Measurements from ENCODE around the gene GABBR2.
A peak's percentile ranks its signal among the peaks of the same experiment; 100 is the strongest.

GABBR2 gene

DNA sequence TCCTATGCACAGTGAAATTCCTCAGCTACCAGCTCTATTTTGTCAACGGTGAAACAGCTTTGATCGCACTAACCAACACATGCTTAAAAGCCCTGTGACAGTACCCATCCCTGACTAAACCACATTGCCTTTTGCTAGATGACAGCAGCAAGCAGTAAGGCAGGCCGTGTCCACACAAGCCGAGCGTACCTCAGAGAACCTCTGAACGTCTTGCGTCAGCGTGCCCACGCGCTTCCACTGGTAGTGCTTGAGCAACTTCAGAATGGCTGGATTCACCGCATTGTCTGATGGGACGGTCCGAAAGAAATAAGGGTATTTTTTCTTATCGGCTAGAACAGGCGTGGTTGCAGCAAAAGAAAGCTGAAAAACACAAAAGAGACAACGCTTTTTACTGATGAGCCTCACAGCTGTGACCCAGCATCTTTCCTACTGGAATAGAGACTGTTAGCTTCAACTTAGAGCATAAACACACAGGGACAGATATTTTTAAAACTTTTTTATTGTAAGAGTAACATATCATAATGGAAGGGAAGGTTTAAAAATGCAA is 167.0 kb downstream of the GABBR2 start:
- no peak for DNase-seq (ENCODE audit: low spot score)

GRCh38 chr9:98540476-98540875 is 168.3 kb downstream of the GABBR2 start:
- DNase-seq (ENCODE audit: low spot score): no peak

DNA sequence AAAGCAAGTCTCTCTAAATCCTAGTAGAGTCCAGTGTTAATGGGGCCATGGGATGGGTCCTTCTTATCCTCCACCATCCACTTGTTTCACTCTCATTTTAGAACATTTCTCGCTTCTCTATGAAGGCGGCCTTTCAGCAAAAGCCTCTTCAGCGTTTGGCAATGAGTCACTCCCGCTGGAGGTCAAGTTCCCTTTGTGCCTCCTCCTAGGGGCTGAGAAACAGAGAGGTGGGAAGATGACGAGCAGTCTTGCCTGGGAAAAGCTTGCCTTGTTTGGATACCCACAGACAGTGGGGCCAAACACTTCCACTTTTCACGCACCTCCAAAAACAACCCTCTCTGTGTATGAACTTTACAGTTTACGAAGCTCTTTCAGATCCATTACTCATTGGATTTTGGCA is 168.8 kb downstream of the GABBR2 start:
- no peak for DNase-seq (ENCODE audit: low spot score)

DNA sequence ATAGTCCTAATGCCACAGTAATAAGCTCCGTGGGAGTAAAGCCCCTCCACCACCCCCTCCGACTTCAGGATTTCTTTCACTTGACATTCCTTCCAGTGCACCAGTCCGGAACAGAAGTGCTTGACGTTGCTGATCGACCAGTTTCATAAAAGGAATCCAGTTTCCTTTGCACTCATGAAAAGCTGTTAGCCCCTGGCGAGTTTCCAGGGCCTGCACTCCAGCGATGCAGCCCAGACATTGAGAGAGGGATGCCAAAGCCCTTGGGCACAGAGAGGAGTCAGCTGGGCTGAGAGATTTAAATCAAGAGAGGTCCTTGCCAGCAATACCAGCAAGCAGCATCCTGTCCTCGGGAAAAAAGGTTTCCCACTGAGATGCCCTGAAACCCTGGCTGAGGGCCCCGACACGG is 170.1 kb downstream of the GABBR2 start:
- no peak for DNase-seq (ENCODE audit: low spot score)

DNA sequence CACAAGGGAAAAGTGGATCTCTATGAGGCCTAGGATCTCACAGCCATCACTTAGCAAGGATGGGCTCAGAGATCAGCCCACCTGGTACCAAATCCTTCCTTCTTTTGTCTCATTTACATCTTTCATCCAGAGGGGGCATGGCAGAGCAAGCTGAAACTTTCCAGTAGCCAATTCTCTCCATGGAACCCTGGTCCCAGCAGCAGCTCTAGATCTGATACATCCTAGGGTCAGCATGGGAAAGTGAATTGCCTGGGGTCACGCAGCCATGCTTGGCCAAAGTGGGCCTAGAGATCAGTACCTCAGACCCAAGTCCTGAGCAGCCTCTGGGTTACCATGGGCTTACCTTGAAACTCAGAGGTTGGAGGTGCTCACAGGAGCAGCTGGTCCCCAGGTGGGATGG is 170.5 kb downstream of the GABBR2 start:
- DNase-seq (ENCODE audit: low spot score): no peak

DNA sequence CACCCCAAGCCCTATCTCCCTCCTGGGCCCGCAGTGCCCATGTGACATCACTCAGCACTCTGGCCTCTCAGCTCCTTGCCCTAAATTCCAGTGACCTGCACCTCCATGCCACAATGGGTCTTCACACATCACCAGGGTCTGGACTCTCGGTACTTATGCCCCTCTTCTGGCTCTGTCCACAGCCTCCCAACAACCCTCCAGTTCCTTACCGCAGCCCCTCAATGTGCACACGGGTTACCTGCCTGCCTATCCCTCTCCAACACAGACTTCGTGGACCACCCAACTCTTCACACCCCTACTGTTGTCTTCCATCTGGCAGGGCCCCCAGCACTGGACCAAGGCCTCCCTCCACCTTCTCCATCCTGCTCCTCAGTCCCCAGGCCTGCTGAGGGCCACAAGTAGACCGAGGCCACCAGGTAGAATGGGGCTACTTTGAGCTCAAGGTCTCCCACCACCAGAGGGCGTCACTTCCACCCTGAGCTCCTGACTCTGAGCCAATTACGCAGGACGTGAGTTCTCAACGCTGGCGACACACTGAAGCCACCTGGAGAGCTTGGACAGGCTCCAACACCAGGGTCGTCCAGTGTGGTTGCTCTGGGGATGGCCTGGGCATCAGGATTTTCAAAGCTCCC is 172.1 kb downstream of the GABBR2 start:
- DNase-seq (ENCODE audit: low spot score): peak; percentile 24

GRCh38 chr9:98533866-98534265 is 174.9 kb downstream of the GABBR2 start:
- DNase-seq (ENCODE audit: low spot score): no peak

DNA sequence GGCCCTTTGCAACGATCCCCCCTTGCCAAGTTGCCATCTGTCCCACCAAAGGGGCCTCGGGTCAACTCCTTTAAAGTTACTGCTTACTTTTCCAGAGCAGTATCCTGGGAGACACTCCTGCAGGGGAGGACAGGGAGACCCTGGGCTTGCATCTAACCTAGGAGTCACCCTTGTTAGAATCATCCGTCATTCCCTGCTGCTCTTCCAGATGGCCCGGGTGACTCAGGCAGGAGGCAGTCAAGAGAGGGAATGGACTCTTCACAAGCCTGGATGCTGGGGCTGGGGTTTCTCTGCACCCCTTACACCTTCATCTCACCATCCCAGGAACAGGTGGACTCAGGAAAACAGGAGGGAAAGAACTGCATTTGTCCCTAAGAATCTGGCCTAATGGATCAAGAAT is 175.6 kb downstream of the GABBR2 start:
- DNase-seq (ENCODE audit: low spot score): no peak

DNA sequence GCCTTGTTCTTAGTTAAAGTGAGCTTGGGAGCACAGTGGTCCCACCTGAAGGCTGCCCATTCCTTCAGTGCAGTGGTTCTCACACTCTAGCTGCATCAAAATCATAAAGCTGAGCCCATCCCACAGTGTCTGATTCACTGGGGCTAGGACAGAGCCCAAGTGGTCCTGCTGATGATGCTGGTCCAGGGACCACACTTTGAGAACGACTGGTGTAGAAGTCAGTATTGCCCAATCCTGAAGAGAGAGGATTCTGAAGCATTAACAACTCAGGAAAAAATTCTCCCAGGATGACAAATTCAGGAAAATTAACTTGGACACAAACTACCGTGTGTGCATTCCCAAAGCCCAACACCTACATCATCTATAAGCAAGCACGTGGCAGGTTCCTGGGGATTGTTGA is 176.2 kb downstream of the GABBR2 start:
- DNase-seq (ENCODE audit: low spot score): no peak

- DNase-seq (ENCODE audit: low spot score): no peak
Measured at GRCh38 chr9:98532147-98532546, 176.6 kb downstream of the GABBR2 start.

GRCh38 chr9:98530806-98531386 is 177.8 kb downstream of the GABBR2 start:
- no peak for DNase-seq (ENCODE audit: low spot score)

GRCh38 chr9:98530275-98530674 is 178.5 kb downstream of the GABBR2 start:
- no peak for DNase-seq (ENCODE audit: low spot score)

- DNase-seq (ENCODE audit: low spot score): no peak
Measured at GRCh38 chr9:98529841-98530240, 178.9 kb downstream of the GABBR2 start.

DNA sequence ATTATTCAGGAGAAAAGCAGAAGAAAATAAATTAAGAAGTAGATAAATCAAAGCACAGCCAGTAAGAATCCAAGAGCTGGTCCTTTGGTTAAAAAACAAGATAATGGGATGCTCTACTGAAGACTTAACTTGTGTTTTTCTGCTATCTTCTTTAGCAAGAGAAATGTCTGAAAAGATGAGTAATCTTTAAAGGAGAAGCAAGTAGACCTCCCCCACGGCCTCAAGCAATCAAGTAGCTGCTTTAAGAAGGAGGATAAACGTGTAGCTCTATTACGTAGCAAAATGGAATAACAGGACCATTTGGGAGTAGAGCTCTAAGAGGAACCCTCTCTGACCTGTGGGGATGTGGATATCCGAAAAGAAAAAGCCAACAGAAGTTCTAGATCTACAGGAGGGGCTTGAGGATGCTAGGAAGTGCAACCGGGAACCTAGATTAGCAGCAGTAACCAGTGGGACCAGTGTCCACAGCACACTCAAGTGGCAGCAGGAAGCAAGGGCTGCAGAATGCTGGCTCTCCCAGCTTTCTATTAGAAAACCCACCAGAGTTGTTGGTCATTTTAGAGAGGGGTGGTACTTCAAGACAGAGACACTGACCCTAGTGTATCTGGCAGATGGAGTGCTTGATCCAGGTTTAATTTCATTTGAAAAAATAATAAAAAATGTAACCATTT is 185.4 kb downstream of the GABBR2 start:
- DNase-seq (ENCODE audit: low spot score): no peak

- no peak for DNase-seq (ENCODE audit: low spot score)
Measured at GRCh38 chr9:98522487-98522886, 186.2 kb downstream of the GABBR2 start.

GRCh38 chr9:98521141-98521540 is 187.6 kb downstream of the GABBR2 start:
- no peak for DNase-seq (ENCODE audit: low spot score)

GRCh38 chr9:98520221-98520960 is 188.3 kb downstream of the GABBR2 start:
- DNase-seq (ENCODE audit: low spot score): no peak

DNA sequence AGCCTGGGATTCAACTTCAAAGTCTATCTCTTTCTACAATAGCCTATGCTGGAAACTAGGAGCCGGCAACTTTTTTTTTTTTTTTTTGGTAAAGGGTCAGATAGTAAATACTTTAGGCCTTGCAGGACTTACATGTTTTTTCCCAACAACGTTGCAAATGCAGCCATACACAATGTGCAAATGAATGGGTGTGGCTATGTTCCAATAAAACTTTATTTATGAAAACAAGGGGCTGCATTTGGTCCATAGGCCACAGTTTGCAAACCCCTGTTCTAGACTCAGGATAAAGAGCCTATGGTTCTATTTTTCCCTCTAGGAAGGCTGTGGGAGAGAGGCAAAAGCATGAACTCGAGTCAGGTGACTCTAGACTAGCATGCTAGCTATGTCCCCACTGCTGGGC is 189.1 kb downstream of the GABBR2 start:
- no peak for DNase-seq (ENCODE audit: low spot score)

DNA sequence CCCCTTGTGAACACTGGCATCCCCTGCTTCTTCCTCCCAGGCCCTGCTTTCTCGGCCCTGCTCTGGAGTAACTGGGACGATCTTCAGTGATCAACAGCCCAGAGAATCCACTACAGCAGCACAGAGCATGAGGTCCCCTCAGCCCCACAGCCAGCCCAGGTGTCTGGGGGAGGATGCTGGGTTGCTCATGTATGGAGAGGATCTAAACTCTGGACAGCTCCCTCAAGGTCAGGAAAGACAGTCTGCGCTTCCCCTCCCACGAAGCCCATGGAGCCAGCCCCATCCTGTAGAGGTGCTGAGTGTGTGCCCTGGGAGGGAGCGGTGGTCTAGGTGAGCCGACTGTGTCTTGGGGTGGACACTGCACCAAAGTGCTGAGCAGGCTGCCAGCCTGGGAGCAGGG is 190.2 kb downstream of the GABBR2 start:
- DNase-seq (ENCODE audit: low spot score): no peak

DNA sequence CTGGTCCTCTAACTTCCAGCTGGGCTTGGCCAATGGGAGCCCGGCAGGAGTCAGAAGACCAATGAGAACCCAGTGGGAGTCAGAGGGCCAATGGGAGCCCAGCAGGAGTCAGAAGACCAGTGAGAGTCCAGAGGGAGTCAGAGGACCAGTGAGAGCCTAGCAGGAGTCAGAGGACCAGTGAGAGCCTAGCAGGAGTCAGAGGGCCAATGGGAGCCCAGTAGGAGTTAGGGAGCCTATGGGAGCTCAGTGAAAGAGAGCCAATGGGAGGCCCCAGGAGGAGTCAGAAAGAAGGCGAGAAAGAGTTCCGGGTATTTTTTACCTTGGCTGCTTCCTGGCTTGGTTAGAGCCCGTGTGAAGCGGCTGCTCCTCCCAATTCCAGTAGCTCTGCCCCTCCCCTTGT is 191.0 kb downstream of the GABBR2 start:
- DNase-seq (ENCODE audit: low spot score): no peak

DNA sequence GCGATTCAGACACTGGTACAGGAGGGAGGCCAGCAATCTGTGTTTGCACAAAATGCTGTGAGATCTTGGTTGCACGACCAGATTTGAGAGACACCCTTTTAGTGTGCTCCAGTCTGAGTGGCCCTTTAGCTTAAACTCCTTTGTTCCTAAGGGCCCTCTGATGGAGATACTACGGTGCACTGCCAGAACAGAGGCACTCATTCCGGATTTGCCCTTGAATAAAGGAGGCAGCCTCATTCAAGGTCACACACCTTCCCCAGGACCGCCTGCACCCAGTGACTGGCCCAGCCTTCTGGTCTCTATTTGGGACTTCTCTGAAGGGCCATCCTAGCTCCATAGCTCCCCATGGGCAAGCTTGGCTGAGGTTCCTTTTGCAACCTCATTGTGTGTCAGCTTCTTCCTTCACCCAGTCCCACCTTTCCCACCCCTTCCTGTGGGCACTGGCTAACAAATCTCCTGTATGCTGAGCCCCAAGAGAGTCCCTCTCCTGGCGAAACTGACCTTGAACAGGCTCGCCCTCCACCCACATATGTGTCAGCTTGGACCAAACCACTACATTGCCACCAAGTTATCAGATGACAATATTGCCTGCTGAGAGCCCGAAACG is 191.7 kb downstream of the GABBR2 start:
- DNase-seq (ENCODE audit: low spot score): no peak

DNA sequence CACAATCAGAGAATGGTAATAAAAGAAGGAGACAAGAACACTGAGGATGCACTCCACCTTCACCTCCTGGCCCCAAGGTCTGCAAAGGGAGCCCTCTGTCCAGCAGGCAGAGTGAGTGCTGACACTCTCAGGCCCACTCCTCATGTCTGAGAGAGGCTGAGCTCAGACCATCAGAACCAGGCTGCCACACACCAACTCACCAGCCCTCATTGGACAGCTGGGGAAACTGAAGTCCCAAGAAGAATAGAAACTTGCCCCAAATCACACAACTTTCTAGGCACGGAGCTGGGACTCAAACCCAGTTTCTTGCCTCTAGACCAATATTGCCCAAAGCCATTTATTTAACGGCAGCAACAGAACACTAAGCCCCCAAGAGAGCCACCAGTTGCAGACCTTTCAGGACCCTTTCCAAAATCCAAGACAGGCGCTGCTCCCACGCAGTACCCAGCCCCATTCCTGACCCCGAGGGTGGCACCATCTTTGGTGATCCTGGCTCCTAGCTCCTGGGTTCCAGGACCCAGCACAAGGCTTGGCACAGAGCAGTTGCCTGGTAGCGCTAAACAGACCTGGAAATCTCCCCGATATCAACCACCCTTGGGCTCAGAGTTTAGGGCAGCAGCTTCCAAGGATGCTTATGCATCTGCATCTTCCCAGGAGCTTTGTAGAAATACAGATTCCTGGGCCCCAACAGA is 192.4 kb downstream of the GABBR2 start:
- no peak for DNase-seq (ENCODE audit: low spot score)

All from hematopoietic multipotent progenitor cell treated with erythropoietin and hydrocortisone succinate and interleukin-3 and kit ligand, for 15 days (in vitro differentiated cells).